ENCODE results near the gene TTN. TPM values are rescaled to one million over a fixed set of nuclear protein-coding genes. Genes with fewer than 3 reads are reported as not detected.

Gene TTN
- total RNA-seq, 1 donor from 2014 or later: 2,803 TPM

DNA sequence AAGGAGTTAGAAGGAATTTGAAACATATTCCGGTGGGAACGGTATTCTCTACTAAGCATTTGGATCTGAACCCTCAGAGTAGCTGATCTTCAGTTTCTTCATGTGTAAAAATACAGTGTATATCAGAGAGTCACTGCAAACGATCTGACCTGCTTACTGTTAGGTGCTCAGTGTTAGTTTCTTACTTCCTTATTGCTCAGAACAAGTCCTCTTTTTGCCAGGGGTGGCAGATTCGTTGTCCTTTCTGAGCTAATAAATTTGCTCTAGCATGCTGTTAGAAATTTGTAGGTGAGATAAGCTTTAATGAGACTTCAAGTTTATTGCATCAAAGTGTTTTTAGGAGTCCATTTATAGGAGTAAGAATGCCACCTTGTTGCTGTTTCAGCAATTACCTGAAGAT lies 311.2 kb downstream of the TTN start:
- H3K27ac ChIP-seq (replicated peaks): no peak overlapping the region
- TF ChIP-seq, protein P1, sequence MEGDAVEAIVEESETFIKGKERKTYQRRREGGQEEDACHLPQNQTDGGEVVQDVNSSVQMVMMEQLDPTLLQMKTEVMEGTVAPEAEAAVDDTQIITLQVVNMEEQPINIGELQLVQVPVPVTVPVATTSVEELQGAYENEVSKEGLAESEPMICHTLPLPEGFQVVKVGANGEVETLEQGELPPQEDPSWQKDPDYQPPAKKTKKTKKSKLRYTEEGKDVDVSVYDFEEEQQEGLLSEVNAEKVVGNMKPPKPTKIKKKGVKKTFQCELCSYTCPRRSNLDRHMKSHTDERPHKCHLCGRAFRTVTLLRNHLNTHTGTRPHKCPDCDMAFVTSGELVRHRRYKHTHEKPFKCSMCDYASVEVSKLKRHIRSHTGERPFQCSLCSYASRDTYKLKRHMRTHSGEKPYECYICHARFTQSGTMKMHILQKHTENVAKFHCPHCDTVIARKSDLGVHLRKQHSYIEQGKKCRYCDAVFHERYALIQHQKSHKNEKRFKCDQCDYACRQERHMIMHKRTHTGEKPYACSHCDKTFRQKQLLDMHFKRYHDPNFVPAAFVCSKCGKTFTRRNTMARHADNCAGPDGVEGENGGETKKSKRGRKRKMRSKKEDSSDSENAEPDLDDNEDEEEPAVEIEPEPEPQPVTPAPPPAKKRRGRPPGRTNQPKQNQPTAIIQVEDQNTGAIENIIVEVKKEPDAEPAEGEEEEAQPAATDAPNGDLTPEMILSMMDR (IDR thresholded peaks at IDR 0.05; ENCODE audit: borderline replicate concordance): no peak
- H3K4me3 ChIP-seq: no peak overlapping the region
- H3K9me3 ChIP-seq (replicated peaks): no peaks in the 10 kb centered on the region
- peaks cover 8% of the 10 kb centered on the region for H3K4me1 ChIP-seq
- H3K36me3 ChIP-seq: peaks cover 93% of the 10 kb centered on the region
- intact Hi-C loops (cut with micrococcal nuclease): no loop called here
- H3K27me3 ChIP-seq (ENCODE audit: low read depth): no peaks in the 10 kb centered on the region
- no peak for DNase-seq

DNA sequence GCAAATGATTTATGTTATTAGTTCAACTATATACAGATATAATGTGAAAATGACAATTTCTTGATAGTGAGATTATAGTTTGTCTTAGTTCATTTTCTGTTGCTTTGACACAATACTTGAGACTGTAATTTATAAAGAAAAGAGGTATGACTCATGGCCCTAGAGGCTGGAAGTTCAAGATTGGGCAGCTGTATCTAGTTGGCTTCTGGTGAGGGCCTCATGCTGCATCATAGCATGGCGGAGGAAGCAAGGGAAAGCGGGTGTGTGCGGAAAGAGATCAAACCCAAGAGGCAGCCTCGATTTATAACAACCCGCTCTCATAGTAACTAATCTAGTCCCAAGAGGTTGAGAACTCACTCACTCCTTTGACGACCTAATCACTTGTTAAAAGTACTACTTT lies 315.6 kb downstream of the TTN start:
- Histone ChIP-seq H3K4me1 (no peaks in the 10 kb centered on the region), H3K27ac (replicated peaks) (no peak overlapping the region), H3K4me3 (no peak overlapping the region), H3K27me3 (ENCODE audit: low read depth) (no peaks in the 10 kb centered on the region), H3K36me3 (peaks cover 70% of the 10 kb centered on the region), H3K9me3 (replicated peaks) (no peaks in the 10 kb centered on the region)
- intact Hi-C loops (cut with micrococcal nuclease): no loop called here
- TF ChIP-seq, protein P1 (IDR thresholded peaks at IDR 0.05; ENCODE audit: borderline replicate concordance): no peak
- DNase-seq: no peak

DNA sequence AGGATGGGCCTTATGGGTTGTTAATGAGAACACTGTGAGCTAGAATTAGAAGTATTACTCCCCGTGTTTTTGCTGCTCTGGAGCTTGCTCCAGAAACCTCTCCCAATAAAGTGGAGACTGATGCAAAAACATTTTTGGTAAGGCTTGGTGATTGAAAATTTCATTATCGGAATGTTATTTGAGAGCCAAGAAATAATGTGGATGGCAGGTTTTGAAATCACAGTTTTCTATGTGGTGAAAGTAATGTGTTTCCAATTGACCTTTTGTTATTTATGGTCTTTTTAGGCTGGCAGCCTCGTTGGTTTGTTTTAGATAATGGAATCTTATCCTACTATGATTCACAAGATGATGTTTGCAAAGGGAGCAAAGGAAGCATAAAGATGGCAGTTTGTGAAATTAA lies 321.9 kb downstream of the TTN start:
- Histone ChIP-seq H3K27me3 (ENCODE audit: low read depth) (no peaks in the 10 kb centered on the region), H3K27ac (replicated peaks) (no peak overlapping the region), H3K4me3 (no peak overlapping the region), H3K9me3 (replicated peaks) (no peaks in the 10 kb centered on the region), H3K4me1 (peaks cover 50% of the 10 kb centered on the region), H3K36me3 (peaks cover 16% of the 10 kb centered on the region)
- no peak for DNase-seq
- intact Hi-C loops (cut with micrococcal nuclease): no loop called here
- TF ChIP-seq, protein P1 (IDR thresholded peaks at IDR 0.05; ENCODE audit: borderline replicate concordance): no peak

DNA sequence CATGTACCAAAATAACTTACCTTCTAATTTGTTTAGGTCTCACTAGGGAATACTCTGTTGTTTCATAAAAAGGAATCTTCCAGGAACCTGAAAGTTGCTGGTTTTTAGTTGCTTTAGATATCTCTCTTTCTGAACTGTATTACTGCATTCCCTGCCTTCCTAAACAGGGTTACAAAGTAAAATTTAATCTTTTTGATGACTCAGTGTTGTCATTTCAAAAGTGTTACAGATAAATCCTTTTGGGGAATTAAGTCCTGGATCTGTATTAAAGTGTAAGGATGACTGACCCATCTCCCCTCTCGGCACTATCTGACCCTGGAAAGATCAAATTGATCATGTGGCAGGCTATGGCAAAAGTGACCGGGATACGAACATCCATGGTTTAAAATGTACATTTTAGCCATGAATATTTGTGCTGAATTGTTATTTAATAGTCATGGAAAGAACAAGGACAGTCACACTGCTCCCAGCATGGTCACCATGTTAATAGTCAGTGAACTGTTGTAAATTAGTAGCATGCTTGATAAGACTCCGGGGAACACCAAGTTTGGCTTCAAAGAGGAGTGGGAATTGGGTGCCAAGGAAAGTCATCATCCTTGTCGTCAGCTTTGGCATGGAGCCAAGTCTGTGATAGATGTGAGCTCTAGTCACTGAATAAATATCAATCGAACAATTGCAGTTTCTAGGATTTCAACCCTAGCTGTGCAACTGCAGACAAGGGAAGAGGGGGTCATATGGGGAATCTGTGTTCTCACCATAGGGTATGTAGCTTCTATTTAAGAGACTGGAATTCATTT lies 322.8 kb downstream of the TTN start:
- H3K4me3 ChIP-seq: peak overlapping the region; percentile 9
- H3K9me3 ChIP-seq (replicated peaks): no peaks in the 10 kb centered on the region
- H3K4me1 ChIP-seq: peaks cover 56% of the 10 kb centered on the region

DNA sequence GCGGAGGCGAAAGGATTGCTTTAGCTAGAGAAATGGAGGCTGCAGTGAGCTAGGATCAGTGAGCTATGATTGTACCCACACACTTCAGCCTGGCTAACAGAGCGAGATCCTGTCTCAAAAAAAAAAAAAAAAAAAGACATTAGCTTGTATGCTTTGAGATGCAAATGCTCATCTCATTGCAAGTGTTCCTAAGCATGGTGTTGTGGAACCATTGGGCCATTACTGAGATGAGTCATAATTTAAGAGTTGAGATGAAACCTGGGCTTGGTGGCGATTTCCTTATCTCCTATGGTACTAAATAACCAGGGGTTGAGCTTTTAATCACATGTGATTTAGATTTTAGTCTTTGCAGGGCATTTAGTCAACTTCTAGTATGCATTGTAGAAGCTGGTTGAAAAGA lies 324.8 kb downstream of the TTN start:
- TF ChIP-seq, protein P1 (IDR thresholded peaks at IDR 0.05; ENCODE audit: borderline replicate concordance): no peak
- peak overlapping the region; percentile 83 for H3K4me3 ChIP-seq
- H3K27ac ChIP-seq (replicated peaks): no peak overlapping the region
- H3K4me1 ChIP-seq: peaks cover 74% of the 10 kb centered on the region
- intact Hi-C loops (cut with micrococcal nuclease): no loop called here
- H3K36me3 ChIP-seq: peaks cover 10% of the 10 kb centered on the region
- H3K9me3 ChIP-seq (replicated peaks): no peaks in the 10 kb centered on the region
- DNase-seq: no peak
- no peaks in the 10 kb centered on the region for H3K27me3 ChIP-seq (ENCODE audit: low read depth)

More for the DNA sequence above, 322.8 kb downstream of the TTN start:
- Histone ChIP-seq H3K27ac (replicated peaks) (peak overlapping the region; percentile 40), H3K27me3 (ENCODE audit: low read depth) (no peaks in the 10 kb centered on the region), H3K36me3 (peaks cover 14% of the 10 kb centered on the region)
- intact Hi-C loops (cut with micrococcal nuclease): no loop called here
- peak; percentile 27 for DNase-seq
- TF ChIP-seq, protein P1 (IDR thresholded peaks at IDR 0.05; ENCODE audit: borderline replicate concordance): no peak

Measured in left ventricle myocardium inferior (tissue), 1 donor.